HAP-1 (cell line): Measurements from ENCODE around the gene HOXA9.

ENCODE experiments used
- DNase-seq, 2 experiments: peaks; one replicate each; pipeline ENCODE4 v3.0.0-alpha.2; 2016 to 2020; ENCODE audit warnings: low spot score in 2 of 2
- H3K27me3 ChIP-seq: fragments of 250-450 bp; sonication (Bioruptor Pico); 2 replicates; pipeline ENCODE4 v1.5.1; 2020; ENCODE audit warnings: low read depth, mild to moderate bottlenecking, moderate library complexity
- H3K36me3 ChIP-seq: fragments of 250-450 bp; sonication (Bioruptor Pico); replicated peaks from 2 replicates; pipeline ENCODE4 v1.5.1; 2020; ENCODE audit warnings: mild to moderate bottlenecking
- H3K4me1 ChIP-seq: fragments of 250-450 bp; sonication (Bioruptor Pico); 2 replicates; pipeline ENCODE4 v1.5.1; 2020; ENCODE audit warnings: mild to moderate bottlenecking
- H3K4me3 ChIP-seq: fragments of 250-450 bp; sonication (Bioruptor Pico); 2 replicates; pipeline ENCODE4 v1.5.1; 2020; ENCODE audit warnings: mild to moderate bottlenecking, moderate library complexity
- H3K9me3 ChIP-seq: fragments of 250-450 bp; sonication (Bioruptor Pico); 2 replicates; pipeline ENCODE4 v1.5.1; 2020; ENCODE audit warnings: mild to moderate bottlenecking, moderate library complexity
- in situ Hi-C: fragments of 300-500 bp; cut with MboI; formaldehyde crosslinking; loops from 3 replicates; pipeline ENCODE4 v1.14.3; 2020; ENCODE audit warnings: low sequenced_read_pairs, inconsistent platforms, mixed read lengths

HOXA9 gene

GRCh38 chr7:27159266-27160144 is 5.8 kb downstream of the HOXA9 start:
- Histone ChIP-seq H3K4me3 (peak overlapping the region; percentile 70), H3K9me3 (no peaks in the 10 kb centered on the region), H3K27me3 (no peaks in the 10 kb centered on the region), H3K36me3 (peaks cover 32% of the 10 kb centered on the region), H3K4me1 (peaks cover 34% of the 10 kb centered on the region)
- DNase-seq, result peak in 1 of 2 experiments; percentile 65
- in situ Hi-C loops, result loop anchor here (5.0 to 25.0 kb wide), 4 partner anchors 302 to 1302 kb away; partner anchors contain the start of genes CBX3 and HNRNPA2B1

DNA sequence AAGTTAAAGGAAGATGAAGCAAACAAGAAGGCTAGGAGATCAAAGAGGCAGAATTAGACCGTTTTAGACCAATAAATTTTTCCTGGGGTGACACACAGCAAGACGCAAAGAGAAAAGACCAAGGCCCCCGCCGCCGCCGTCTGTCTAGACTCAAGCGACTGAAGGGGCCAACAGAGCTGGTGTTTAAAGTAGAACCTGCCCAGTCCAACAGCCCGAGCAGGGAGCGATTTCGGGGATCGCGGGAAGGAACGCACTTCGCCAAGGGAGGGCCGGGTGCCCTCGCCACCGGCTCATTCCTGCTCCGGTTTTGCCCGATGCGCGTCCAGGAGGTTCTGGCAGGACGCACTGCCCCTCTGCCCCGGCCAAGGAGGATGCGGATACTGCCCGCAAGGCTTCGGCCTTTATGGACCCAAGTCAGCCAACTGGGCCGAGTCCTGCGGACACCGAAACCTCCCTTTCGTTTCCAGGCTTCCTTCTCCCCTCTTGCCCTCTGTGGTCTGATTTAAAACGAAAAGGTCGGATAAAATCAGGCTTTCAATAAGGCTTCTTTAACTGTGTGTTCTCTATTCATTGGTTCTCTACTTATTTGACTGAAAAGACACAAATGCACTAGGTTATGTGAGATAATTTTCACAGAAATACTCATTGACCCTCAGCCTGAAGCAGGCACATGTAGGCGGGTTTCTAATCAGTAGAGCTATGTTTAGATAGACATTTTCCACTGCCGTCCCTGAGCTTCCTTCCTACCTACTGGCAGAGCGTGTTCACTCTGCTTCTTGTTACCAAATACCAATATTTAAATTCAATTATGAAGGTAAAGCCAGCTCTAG is 6.7 kb downstream of the HOXA9 start:
- no peaks in the 10 kb centered on the region for H3K9me3 ChIP-seq
- peak overlapping the region; percentile 70 for H3K4me3 ChIP-seq
- H3K4me1 ChIP-seq, result peaks cover 34% of the 10 kb centered on the region
- H3K27me3 ChIP-seq, result no peaks in the 10 kb centered on the region
- peaks cover 27% of the 10 kb centered on the region for H3K36me3 ChIP-seq
- in situ Hi-C loops, result loop anchor here (5.0 to 25.0 kb wide), 4 partner anchors 301 to 1301 kb away; partner anchors contain the start of genes CBX3 and HNRNPA2B1
- peak in 1 of 2 experiments; percentile 61 for DNase-seq

- peaks cover 19% of the 10 kb centered on the region for H3K36me3 ChIP-seq
- peak overlapping the region; percentile 70 for H3K4me3 ChIP-seq
- no peaks in the 10 kb centered on the region for H3K27me3 ChIP-seq
- H3K9me3 ChIP-seq, result no peaks in the 10 kb centered on the region
- in situ Hi-C loops, result loop anchor here (5.0 to 25.0 kb wide), 4 partner anchors 301 to 1301 kb away; partner anchors contain the start of genes CBX3 and HNRNPA2B1
- H3K4me1 ChIP-seq, result peaks cover 41% of the 10 kb centered on the region
- peak in 1 of 2 experiments; percentile 72 for DNase-seq
Measured at GRCh38 chr7:27157702-27158431, 7.5 kb downstream of the HOXA9 start.

- Histone ChIP-seq H3K36me3 (peaks cover 11% of the 10 kb centered on the region), H3K4me1 (peaks cover 44% of the 10 kb centered on the region), H3K27me3 (no peaks in the 10 kb centered on the region), H3K4me3 (peak overlapping the region; percentile 70), H3K9me3 (no peaks in the 10 kb centered on the region)
- in situ Hi-C loops, result loop anchor here (5.0 to 25.0 kb wide), 4 partner anchors 300 to 1300 kb away; partner anchors contain the start of genes CBX3 and HNRNPA2B1
- peak in 1 of 2 experiments; percentile 45 for DNase-seq
Measured at GRCh38 chr7:27156916-27157701, 8.2 kb downstream of the HOXA9 start.

DNA sequence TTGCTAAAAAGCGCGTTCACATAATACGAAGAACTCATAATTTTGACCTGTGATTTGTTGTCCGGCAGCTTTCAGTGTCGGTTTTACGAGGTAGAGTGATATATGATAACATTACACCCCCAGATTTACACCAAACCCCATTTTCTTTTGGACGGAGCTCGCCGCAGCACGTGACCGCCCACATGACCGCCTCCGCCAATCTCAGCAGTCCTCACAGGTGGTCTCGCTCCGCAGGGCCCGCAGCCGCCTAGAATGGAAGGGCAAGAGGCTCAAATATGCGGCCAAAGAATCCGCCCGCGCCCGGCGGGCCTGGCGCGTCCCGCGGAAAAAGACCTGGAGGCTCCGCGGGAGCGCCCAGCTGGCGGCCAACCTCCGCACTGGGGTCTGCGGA is 8.8 kb downstream of the HOXA9 start, which contains the start of gene HOXA7:
Gene HOXA7, minus strand, starts transcription at position 168 of the 391 bp plus-strand sequence. Its CDS starts 130 bp downstream, at position 38.
- peak within 1 kb of the TSS; percentile 70 for H3K4me3 ChIP-seq
- DNase-seq, result peak; percentile 87 to 93
- H3K4me1 ChIP-seq, result peaks cover 44% of the 10 kb centered on the region
- in situ Hi-C loops, result loop anchor here (5.0 to 25.0 kb wide), 4 partner anchors 299 to 1299 kb away; partner anchors contain the start of genes CBX3 and HNRNPA2B1
- peaks cover 7% of the 10 kb centered on the region for H3K36me3 ChIP-seq
- H3K9me3 ChIP-seq, result no peaks in the 10 kb centered on the region
- no peaks in the 10 kb centered on the region for H3K27me3 ChIP-seq

- peaks cover 44% of the 10 kb centered on the region for H3K4me1 ChIP-seq
- peaks cover 7% of the 10 kb centered on the region for H3K36me3 ChIP-seq
- H3K27me3 ChIP-seq, result no peaks in the 10 kb centered on the region
- in situ Hi-C loops, result loop anchor here (5.0 to 25.0 kb wide), 4 partner anchors 299 to 1299 kb away; partner anchors contain the start of genes CBX3 and HNRNPA2B1
- peak in 1 of 2 experiments; percentile 67 for DNase-seq
- no peaks in the 10 kb centered on the region for H3K9me3 ChIP-seq
- peak overlapping the region; percentile 70 for H3K4me3 ChIP-seq
Measured at GRCh38 chr7:27155816-27156507, 9.4 kb downstream of the HOXA9 start.

DNA sequence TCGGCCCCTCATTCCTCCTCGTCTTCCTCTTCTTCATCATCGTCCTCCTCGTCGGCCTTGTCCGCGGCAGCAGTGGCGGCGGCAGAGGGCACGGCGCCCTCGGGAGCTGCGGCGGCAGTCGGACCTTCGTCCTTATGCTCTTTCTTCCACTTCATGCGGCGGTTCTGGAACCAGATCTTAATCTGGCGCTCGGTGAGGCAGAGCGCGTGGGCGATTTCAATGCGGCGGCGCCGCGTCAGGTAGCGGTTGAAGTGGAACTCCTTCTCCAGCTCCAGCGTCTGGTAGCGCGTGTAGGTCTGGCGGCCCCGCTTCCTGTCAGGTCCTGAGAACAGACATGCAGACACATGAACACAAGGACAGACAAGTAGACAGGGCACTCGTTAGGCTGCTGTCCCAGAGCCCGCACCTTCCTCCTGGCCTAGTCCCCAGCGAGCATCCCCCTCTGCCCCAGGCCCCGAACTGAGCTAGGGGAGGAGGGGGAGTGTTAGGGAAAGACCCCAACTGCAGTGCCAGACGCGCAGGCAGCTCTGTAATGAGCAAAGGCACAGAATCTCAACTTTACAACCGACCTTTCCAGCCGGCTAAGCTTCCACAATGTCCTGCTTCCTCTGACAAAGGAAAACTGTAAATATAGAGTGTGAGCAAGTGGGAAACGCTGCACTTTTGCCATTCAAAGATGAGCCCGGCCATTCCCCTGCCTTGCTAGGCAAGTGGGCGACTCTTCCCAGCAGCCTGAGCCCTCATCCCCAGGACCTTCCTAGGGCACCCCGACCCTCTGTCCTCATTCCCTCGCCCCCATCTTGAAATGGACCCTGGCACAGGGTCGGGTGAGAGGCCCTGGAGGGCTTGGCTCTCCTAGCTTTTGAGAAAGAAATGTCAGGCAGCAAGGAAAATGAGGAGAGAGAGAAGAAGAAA is 10.2 kb downstream of the HOXA9 start:
- peak overlapping the region; percentile 70 for H3K4me3 ChIP-seq
- H3K4me1 ChIP-seq, result peaks cover 44% of the 10 kb centered on the region
- peaks cover 7% of the 10 kb centered on the region for H3K36me3 ChIP-seq
- H3K9me3 ChIP-seq, result no peaks in the 10 kb centered on the region
- in situ Hi-C loops, result loop anchor here (5.0 to 25.0 kb wide), 4 partner anchors 298 to 1298 kb away; partner anchors contain the start of genes CBX3 and HNRNPA2B1
- DNase-seq, result peak in 1 of 2 experiments; percentile 67
- H3K27me3 ChIP-seq, result no peaks in the 10 kb centered on the region

- in situ Hi-C loops, result loop anchor here (25.0 kb wide), 1 partner anchor 942 kb away; the partner anchor contains the start of genes CBX3 and HNRNPA2B1
- peaks cover 37% of the 10 kb centered on the region for H3K4me1 ChIP-seq
Measured at GRCh38 chr7:27154369-27154768, 11.0 kb downstream of the HOXA9 start.

DNA sequence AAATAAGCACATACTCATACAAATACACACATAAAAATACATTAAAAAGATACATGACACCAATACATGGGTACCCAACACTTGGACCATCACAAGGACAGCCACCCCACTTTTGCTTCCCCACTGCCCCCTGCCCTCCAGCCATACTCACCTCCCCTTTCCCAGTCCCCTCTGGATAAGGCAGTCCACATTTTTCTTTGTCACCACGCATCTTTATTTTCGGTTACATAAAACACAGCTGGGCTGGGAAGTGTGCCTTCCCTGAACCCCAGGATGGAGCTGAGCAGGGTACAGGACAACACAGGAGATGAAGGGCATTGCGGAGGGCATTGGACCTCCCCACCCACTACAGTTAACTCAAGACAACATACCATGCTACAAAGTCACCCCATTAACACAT is 11.8 kb downstream of the HOXA9 start:
- H3K27me3 ChIP-seq, result no peaks in the 10 kb centered on the region
- peak in 1 of 2 experiments; percentile 4 for DNase-seq
- in situ Hi-C loops, result loop anchor here (25.0 kb wide), 1 partner anchor 941 kb away; the partner anchor contains the start of genes CBX3 and HNRNPA2B1

More at GRCh38 chr7:27154369-27154768, 11.0 kb downstream of the HOXA9 start:
- Histone ChIP-seq H3K9me3 (no peaks in the 10 kb centered on the region), H3K27me3 (no peaks in the 10 kb centered on the region), H3K36me3 (peaks cover 7% of the 10 kb centered on the region), H3K4me3 (no peak overlapping the region; the same call in 1 of the 2 replicates)
- no peak for DNase-seq

GRCh38 chr7:27152816-27153442 is 12.4 kb downstream of the HOXA9 start:
- no peaks in the 10 kb centered on the region for H3K27me3 ChIP-seq
- in situ Hi-C loops, result loop anchor here (25.0 kb wide), 1 partner anchor 941 kb away; the partner anchor contains the start of genes CBX3 and HNRNPA2B1
- peaks cover 7% of the 10 kb centered on the region for H3K36me3 ChIP-seq
- H3K4me3 ChIP-seq, result peak overlapping the region; percentile 58
- no peak for DNase-seq
- H3K4me1 ChIP-seq, result peaks cover 33% of the 10 kb centered on the region
- no peaks in the 10 kb centered on the region for H3K9me3 ChIP-seq

More for the DNA sequence above, 11.8 kb downstream of the HOXA9 start:
- no peak overlapping the region for H3K4me3 ChIP-seq
- H3K36me3 ChIP-seq, result peaks cover 7% of the 10 kb centered on the region
- H3K9me3 ChIP-seq, result no peaks in the 10 kb centered on the region
- H3K4me1 ChIP-seq, result peaks cover 34% of the 10 kb centered on the region
